ENCODE data around the gene ZDHHC4. TPM values are rescaled to one million over a fixed set of nuclear protein-coding genes. Genes with fewer than 3 reads are reported as not detected.
"Not testable (repeated sequence)": the region's sequence is repeated elsewhere in the genome, so short reads cannot be mapped to it uniquely, and the experiment has no call there.

ZDHHC4 gene
- total RNA-seq, 1 donor from 2014 or later = 28.3 TPM

DNA sequence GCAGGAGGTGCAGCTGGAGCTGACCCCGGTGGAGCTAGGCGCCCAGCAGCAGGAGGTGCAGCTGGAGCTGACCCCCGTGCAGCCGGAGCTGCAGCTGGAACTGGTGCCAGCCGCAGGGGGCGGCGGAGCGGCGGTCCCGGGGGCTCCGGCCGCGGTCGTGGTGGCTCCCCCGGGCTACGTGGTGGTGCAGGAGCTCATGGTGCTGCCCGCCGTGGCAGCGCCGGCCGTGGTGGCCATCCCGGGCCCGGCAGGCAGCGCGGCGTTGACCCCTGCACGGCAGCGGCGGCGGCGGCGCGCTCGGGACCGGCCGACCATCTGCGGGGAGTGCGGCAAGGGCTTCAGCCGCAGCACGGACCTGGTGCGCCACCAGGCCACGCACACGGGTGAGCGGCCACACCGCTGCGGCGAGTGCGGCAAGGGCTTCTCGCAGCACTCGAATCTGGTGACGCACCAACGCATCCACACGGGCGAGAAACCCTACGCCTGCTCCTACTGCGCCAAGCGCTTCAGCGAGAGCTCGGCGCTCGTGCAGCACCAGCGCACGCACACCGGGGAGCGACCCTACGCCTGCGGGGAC, 45.0 kb downstream of the ZDHHC4 start:
- Mint-ChIP-seq H3K9me3 (no peaks in the 10 kb centered on the region), H3K27me3 (peaks cover 10% of the 10 kb centered on the region), H3K36me3 (ENCODE audit: low read depth) (no peaks in the 10 kb centered on the region), H3K4me1 (peaks cover 15% of the 10 kb centered on the region), H3K27ac (no peak overlapping the region), H3K4me3 (no peak overlapping the region)
- DNase-seq = no peak
- intact Hi-C loops (cut with micrococcal nuclease) = no loop called here

DNA sequence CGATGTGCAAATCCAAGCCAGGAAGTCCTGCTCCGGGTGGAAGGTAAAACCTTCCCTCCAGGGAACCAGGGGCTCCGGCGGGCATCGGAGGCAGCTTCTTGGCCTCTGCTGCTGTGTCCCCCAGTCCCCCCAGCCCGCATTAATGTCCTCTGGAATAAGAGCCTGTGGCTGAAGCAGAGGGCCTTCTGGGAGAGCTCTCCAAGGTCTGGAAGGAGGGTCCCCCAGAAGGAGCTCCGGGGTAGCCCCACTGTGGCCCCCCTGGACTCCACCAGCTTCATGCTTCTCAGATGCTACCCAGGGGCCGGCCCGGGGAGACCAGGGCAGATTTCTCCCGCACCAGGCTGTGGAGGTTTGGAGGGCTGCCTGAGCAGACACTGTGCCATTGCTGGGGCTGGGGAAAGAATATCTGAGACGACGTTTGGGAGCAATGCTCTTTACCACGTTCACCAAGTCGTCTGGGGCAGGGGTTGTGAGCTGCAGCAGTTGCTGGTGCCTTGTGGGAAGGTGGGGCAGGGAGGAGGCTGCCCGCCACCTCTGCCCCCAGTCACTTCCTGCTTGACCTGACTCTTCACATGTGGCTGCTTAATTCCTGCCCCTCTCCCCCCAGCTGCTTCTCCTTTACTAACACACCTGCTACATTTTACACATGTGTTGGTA, 46.5 kb downstream of the ZDHHC4 start:
- Mint-ChIP-seq H3K4me3 (peak overlapping the region; percentile 25), H3K27me3 (peaks cover 2% of the 10 kb centered on the region), H3K4me1 (peaks cover 15% of the 10 kb centered on the region), H3K36me3 (ENCODE audit: low read depth) (no peaks in the 10 kb centered on the region), H3K27ac (peak overlapping the region; percentile 66), H3K9me3 (no peaks in the 10 kb centered on the region)
- peak; percentile 65 for DNase-seq
- intact Hi-C loops (cut with micrococcal nuclease) = no loop called here

- Mint-ChIP-seq H3K27me3 (no peaks in the 10 kb centered on the region), H3K4me1 (peaks cover 15% of the 10 kb centered on the region), H3K4me3 (peak overlapping the region; percentile 25), H3K9me3 (no peaks in the 10 kb centered on the region), H3K36me3 (ENCODE audit: low read depth) (no peaks in the 10 kb centered on the region), H3K27ac (peak overlapping the region; percentile 66)
- no peak for DNase-seq
- intact Hi-C loops (cut with micrococcal nuclease) = no loop called here
Measured at GRCh38 chr7:6624246-6624611, 47.0 kb downstream of the ZDHHC4 start.

- intact Hi-C loops (cut with micrococcal nuclease) = no loop called here
- no peaks in the 10 kb centered on the region for H3K27me3 Mint-ChIP-seq
- DNase-seq = no peak
- H3K9me3 Mint-ChIP-seq = no peaks in the 10 kb centered on the region
- H3K27ac Mint-ChIP-seq = no peak overlapping the region
- H3K36me3 Mint-ChIP-seq (ENCODE audit: low read depth) = no peaks in the 10 kb centered on the region
- peaks cover 11% of the 10 kb centered on the region for H3K4me1 Mint-ChIP-seq
- H3K4me3 Mint-ChIP-seq = no peak overlapping the region
Measured at GRCh38 chr7:6628045-6628444, 50.8 kb downstream of the ZDHHC4 start.

GRCh38 chr7:6630007-6630849, 53.0 kb downstream of the ZDHHC4 start:
- H3K4me1 Mint-ChIP-seq = no peaks in the 10 kb centered on the region
- DNase-seq = no peak
- no peak overlapping the region for H3K27ac Mint-ChIP-seq
- intact Hi-C loops (cut with micrococcal nuclease) = no loop called here
- H3K27me3 Mint-ChIP-seq = no peaks in the 10 kb centered on the region
- H3K9me3 Mint-ChIP-seq = no peaks in the 10 kb centered on the region
- no peak overlapping the region for H3K4me3 Mint-ChIP-seq
- peaks cover 3% of the 10 kb centered on the region for H3K36me3 Mint-ChIP-seq (ENCODE audit: low read depth)

DNA sequence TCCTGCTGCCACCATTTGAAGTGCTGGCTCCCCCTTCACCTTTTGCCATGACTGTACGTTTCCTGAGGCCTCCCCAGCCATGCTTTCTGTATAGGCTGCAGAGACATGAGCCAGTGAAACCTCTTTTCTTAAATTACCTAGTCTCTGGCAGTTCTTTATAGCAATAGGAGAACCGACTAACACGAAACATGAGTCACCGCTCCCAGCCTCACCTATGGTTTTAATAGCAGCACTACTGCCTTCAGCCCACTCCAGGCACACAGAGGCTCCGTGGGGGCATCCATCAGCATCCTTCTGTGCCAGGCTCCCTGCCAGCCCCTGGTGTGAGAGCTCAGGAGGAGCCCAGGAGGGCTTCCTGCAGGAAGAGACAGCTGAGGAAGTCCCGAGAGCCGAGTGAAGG, 54.4 kb downstream of the ZDHHC4 start:
- H3K27ac Mint-ChIP-seq = no peak overlapping the region
- intact Hi-C loops (cut with micrococcal nuclease) = no loop called here
- H3K4me3 Mint-ChIP-seq = no peak overlapping the region

DNA sequence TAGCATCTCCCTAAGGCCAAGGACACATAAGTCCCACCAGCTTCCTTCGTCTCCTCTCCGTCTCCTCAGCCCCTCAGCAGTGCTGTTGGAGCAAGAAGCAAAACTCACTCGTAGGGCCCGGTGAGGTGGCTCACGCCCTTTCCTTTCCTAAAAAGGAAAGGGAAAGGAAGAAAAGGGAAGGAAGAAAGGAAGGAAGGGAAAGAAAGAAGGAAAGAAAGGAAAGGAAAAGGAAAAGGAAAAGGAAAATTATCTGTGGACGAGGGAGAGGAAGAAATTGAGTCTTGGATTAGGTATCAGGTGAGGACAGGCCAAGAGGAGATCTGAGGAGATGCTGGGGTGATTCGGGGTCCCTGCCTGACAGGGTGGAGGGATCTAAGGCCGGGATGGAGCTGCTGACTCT, 56.8 kb downstream of the ZDHHC4 start:
- Mint-ChIP-seq H3K4me1 (peaks cover 15% of the 10 kb centered on the region), H3K27ac (no peak overlapping the region), H3K9me3 (no peaks in the 10 kb centered on the region), H3K4me3 (no peak overlapping the region), H3K36me3 (ENCODE audit: low read depth) (peaks cover 11% of the 10 kb centered on the region), H3K27me3 (no peaks in the 10 kb centered on the region)
- no peak for DNase-seq
- intact Hi-C loops (cut with micrococcal nuclease) = no loop called here

More for the DNA sequence above, 54.4 kb downstream of the ZDHHC4 start:
- H3K9me3 Mint-ChIP-seq = no peaks in the 10 kb centered on the region
- H3K27me3 Mint-ChIP-seq = no peaks in the 10 kb centered on the region
- peaks cover 4% of the 10 kb centered on the region for H3K4me1 Mint-ChIP-seq
- DNase-seq = no peak
- H3K36me3 Mint-ChIP-seq (ENCODE audit: low read depth) = peaks cover 3% of the 10 kb centered on the region

DNA sequence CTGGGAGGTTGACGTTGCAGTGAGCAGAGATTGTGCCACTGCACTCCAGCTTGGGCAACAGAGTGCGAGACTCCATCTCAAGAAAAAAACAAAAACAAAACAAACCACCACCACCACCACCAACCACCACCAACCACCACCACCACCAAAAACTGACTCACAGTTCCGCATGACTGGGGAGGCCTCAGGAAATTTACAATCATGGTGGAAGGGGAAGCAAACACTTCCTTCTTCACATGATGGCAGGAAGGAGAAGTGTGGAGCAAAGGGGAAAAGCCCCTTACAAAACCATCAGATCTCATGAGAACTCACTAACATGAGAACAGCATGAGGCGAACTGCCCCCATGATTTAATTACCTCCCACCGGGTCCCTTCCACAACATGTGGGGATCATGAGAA, 57.7 kb downstream of the ZDHHC4 start:
- peaks cover 23% of the 10 kb centered on the region for H3K4me1 Mint-ChIP-seq
- H3K36me3 Mint-ChIP-seq (ENCODE audit: low read depth) = peaks cover 20% of the 10 kb centered on the region
- H3K27me3 Mint-ChIP-seq, DNase-seq, H3K9me3 Mint-ChIP-seq: not testable (repeated sequence)
- peak overlapping the region; percentile 15 for H3K27ac Mint-ChIP-seq
- H3K4me3 Mint-ChIP-seq = peak overlapping the region; percentile 21
- intact Hi-C loops (cut with micrococcal nuclease) = loop anchor here (5.0 kb wide), 1 partner anchor 58 kb away; the partner anchor contains the start of gene ZDHHC4

DNA sequence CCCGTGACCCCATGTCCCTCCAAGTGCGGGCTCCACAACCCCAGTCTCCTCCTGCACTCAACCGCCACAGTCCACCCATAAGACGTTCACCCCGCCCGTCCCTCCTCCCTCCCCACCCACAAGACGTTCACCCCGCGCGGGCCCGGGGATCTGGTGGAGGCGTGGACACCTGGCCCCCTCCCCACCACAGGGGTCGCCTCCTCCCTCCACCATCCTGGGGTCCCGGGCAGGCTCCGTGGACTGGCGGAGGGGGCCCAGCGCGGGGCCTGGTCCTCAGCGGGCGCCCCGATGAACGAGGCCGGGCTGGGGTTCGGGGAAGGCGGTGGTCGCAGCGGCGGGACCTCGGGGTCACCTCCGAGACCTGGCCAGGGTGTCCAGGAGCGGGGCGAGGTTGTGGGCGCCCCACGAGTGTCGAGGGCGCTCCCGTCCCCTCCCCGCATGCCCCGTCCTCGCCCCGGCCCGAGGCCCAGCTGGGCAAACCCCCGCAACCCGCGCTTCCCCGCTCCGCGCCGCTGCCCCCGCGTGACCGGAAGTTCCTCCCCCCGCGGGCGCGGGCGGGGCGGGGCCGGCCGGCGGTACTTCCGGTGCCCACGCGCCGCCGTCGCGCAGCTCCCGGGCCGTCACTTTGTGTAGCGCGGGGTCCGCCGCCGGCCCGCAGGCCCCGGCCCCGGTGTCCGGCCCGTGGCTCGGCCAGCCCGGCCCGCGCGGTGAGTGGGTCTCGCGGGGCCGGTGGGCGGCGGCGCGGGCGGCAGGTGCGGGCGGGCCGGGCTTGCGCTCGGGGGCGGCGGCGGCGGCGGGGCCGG, 59.7 kb downstream of the ZDHHC4 start, which contains the start of gene ZNF316:
ZNF316 (plus strand) TSS at position 578 of the 803 bp plus-strand sequence. CDS start 5,092 bp downstream, outside the sequence.
- H3K9me3 Mint-ChIP-seq = no peaks in the 10 kb centered on the region

DNA sequence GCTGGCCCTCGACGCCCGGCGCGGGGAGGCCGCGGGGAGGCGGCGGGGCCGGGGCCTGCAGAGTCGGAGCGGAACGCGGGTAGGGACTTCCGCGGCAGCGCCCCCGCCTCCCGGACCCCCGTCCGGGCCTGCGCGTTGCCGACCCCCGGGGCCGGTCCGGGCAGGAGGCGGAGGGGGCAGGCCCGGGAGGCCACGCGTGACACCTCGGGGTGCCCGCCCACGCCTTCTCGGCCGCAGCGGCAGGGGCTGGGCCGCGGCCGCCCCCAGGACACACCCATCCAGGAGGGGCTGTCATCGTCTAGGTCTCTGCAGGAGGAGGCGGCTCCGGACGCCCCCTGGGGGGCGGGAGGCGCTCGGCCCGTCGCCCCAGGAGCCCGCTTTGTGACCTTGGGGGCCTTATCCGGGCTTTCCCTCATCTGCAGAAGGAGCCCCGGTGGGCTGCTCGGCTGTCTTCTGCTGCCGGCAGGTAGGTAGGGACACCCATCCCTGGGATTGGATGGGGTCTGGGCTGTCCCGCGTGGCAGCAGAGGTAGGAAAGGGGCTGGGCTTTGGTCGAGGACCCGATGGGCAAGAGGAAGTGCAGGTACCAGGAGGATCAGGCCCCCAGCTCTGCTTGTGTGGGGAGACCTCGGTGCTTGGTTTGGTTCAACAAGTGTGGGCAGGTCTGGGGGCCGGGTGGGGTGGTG, 60.4 kb downstream of the ZDHHC4 start:
- DNase-seq = peak; percentile 86
- peaks cover 25% of the 10 kb centered on the region for H3K4me1 Mint-ChIP-seq
- no peaks in the 10 kb centered on the region for H3K9me3 Mint-ChIP-seq
- intact Hi-C loops (cut with micrococcal nuclease) = loop anchor here (2.0 to 5.0 kb wide), 3 partner anchors 47 to 69 kb away; partner anchors contain the start of genes INTS15, ZDHHC4 and ZNF12
- H3K27ac Mint-ChIP-seq = peak overlapping the region; percentile 84
- H3K27me3 Mint-ChIP-seq = no peaks in the 10 kb centered on the region
- H3K4me3 Mint-ChIP-seq = peak overlapping the region; percentile 92
- peaks cover 39% of the 10 kb centered on the region for H3K36me3 Mint-ChIP-seq (ENCODE audit: low read depth)

More for the DNA sequence above, 59.7 kb downstream of the ZDHHC4 start, which contains the start of gene ZNF316:
- Mint-ChIP-seq H3K4me1 (peaks cover 25% of the 10 kb centered on the region), H3K4me3 (peak within 1 kb of the TSS; percentile 92), H3K36me3 (ENCODE audit: low read depth) (peaks cover 31% of the 10 kb centered on the region), H3K27ac (peak within 1 kb of the TSS; percentile 84), H3K27me3 (no peaks in the 10 kb centered on the region)
- DNase-seq = peak; percentile 93
- intact Hi-C loops (cut with micrococcal nuclease) = loop anchor here (2.0 to 5.0 kb wide), 3 partner anchors 46 to 70 kb away; partner anchors contain the start of genes INTS15, ZDHHC4 and ZNF12

Data from activated CD4-positive, alpha-beta T cell treated with anti-CD3 and anti-CD28 coated beads, Interleukin-2, amount 10 ng/mL, durations not matched to agents 24 days and 14 days (primary cell).